Pancreas (tissue), 10 donors: ENCODE measurements around the gene THAP12. TPM values are rescaled to one million over a fixed set of nuclear protein-coding genes. Genes with fewer than 3 reads are reported as not detected.

Source experiments
- ATAC-seq, 4 donors: fragments of 200-7000 bp; cut with Tn5 transposase; one replicate each; pipeline versions ENCODE4 v1.8.0 to v1.9.1; 2020; ENCODE audit warnings: mild to moderate bottlenecking in 4 of 4, moderate library complexity in 4 of 4
- DNase-seq, 6 donors: peaks; one replicate each; pipeline ENCODE4 v3.0.0-alpha.2; 2020
- FAIRE-seq: peaks from 2 replicates; lab custom pipeline; 2012; peaks lifted over from hg19 to GRCh38; lab: Jason Lieb, UNC
- H3K27ac ChIP-seq, 4 donors: fragments of 200-600 bp; sonication (generic); 1 replicate in 3 of 4; 2 replicates in 1 of 4; pipeline versions ENCODE4 v1.5.0 to v1.8.0; 2020
- H3K27me3 ChIP-seq, 4 donors: fragments of 200-600 bp; one replicate each; pipeline ENCODE4 v1.8.0; 2021
- H3K36me3 ChIP-seq, 3 donors: fragments of 200-600 bp; sonication (generic) in 1 of 3; one replicate each; pipeline versions ENCODE4 v1.5.0 to v1.8.0; 2020 to 2021
- H3K4me1 ChIP-seq, 3 donors: fragments of 200-600 bp; one replicate each; pipeline ENCODE4 v1.8.0; 2021
- H3K4me3 ChIP-seq, 4 donors: fragments of 200-600 bp; sonication (generic) in 2 of 4; one replicate each; pipeline versions ENCODE4 v1.5.0 to v1.8.0; 2020 to 2021
- H3K9me3 ChIP-seq, 4 donors: fragments of 200-600 bp; one replicate each; pipeline ENCODE4 v1.8.0; 2021
- WGBS, 2 donors: extraction: QIAGEN DNeasy Blood & Tissue Kit; methylation state at CpG; one replicate each; pipeline ENCODE4 v1.1.7; 2013; 5-methylcytosine and 5-hydroxymethylcytosine counted together
- intact Hi-C, 3 donors: fragments of 100-400 bp; cut with DNase I; formaldehyde crosslinking; loops; one replicate each; pipeline versions ENCODE4 v1.11.1 to v1.14.2; 2022
- polyA plus RNA-seq, 2 donors: library from polyadenylated mRNA; stranded (reverse); fragments of 200-250 nt; gene quantifications; one replicate each; pipeline ENCODE4 v1.2.3, GENCODE V29; 2013
- total RNA-seq, 6 donors: library from RNA; stranded (reverse); fragmentation: NEBNext Ultra II Directional in 4 of 6; extraction: Animal tissue kit (Norgen Biotek cat#: 25700) in 4 of 6; gene quantifications; one replicate each; pipeline versions ENCODE4 v1.2.1 to v1.2.4, GENCODE V29; 2021 to 2023
- TF ChIP-seq, protein P1 (sequence below), 4 donors: fragments of 200-600 bp; sonication (generic) in 3 of 4; IDR thresholded peaks; one replicate each; pipeline versions ENCODE4 v1.5.0 to v1.8.0; 2021; ENCODE audit warnings: antibody characterized with exemption in 4 of 4
- donor health status: healthy with polysubstance abuse.
- donor health status: DM: no; HTN: no; CAD: no; lungs with moderate emphysema.
- donor health status: DM: no; HTN: no; CAD: no.
- donor health status: control.
- donor health status: control.
- donor health status: Bipolar disorder and iron deficiency.
- donor health status: DM: yes; HTN: yes; CAD: no.
- donor health status: DM: no; HTN: no; CAD: no.
- donor health status: DM: no; HTN: no; CAD: no.
- donor health status: DM: yes; HTN: yes; CAD: no.

THAP12 gene
- total and polyA plus RNA-seq, 8 donors = 19.4 to 41.7 (median 28.2) TPM

GRCh38 chr11:76391811-76392475, 11.0 kb upstream of the THAP12 start:
- DNase-seq = no peak

GRCh38 chr11:76391021-76391420, 10.1 kb upstream of the THAP12 start:
- peak in 4 of 6 donors; percentile 67 to 80 (median 77) for DNase-seq
- Histone ChIP-seq H3K27ac (peak overlapping the region; percentile 40 to 89 (median 74)), H3K36me3 (no peaks in the 10 kb centered on the region), H3K4me3 (peak overlapping the region in 1 of 4 donors; percentile 15), H3K4me1 (peaks cover 38 to 55% (median 46%) of the 10 kb centered on the region in 3 donors), H3K27me3 (no peaks in the 10 kb centered on the region), H3K9me3 (no peaks in the 10 kb centered on the region)
- FAIRE-seq = no peak
- intact Hi-C loops = no loop called here
- ATAC-seq = peak; percentile 89 to 91 (median 90)
- TF ChIP-seq, protein P1, sequence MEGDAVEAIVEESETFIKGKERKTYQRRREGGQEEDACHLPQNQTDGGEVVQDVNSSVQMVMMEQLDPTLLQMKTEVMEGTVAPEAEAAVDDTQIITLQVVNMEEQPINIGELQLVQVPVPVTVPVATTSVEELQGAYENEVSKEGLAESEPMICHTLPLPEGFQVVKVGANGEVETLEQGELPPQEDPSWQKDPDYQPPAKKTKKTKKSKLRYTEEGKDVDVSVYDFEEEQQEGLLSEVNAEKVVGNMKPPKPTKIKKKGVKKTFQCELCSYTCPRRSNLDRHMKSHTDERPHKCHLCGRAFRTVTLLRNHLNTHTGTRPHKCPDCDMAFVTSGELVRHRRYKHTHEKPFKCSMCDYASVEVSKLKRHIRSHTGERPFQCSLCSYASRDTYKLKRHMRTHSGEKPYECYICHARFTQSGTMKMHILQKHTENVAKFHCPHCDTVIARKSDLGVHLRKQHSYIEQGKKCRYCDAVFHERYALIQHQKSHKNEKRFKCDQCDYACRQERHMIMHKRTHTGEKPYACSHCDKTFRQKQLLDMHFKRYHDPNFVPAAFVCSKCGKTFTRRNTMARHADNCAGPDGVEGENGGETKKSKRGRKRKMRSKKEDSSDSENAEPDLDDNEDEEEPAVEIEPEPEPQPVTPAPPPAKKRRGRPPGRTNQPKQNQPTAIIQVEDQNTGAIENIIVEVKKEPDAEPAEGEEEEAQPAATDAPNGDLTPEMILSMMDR (IDR thresholded peaks at IDR 0.05) = no peak
- 8 to 12% methylated on average over 6 of the region's 6 CpGs for WGBS, 2 donors

More at GRCh38 chr11:76391811-76392475, 11.0 kb upstream of the THAP12 start:
- Histone ChIP-seq H3K27me3 (no peaks in the 10 kb centered on the region), H3K9me3 (no peaks in the 10 kb centered on the region), H3K36me3 (no peaks in the 10 kb centered on the region), H3K4me1 (peaks cover 33 to 46% (median 38%) of the 10 kb centered on the region in 3 donors), H3K27ac (peak overlapping the region; percentile 20 to 89 (median 58)), H3K4me3 (no peak overlapping the region)
- FAIRE-seq (no peak), ATAC-seq (peak; percentile 35 to 58 (median 40))
- intact Hi-C loops = no loop called here
- 13 to 27% methylated on average over 7 of the region's 7 CpGs for WGBS, 2 donors
- TF ChIP-seq, protein P1 (IDR thresholded peaks at IDR 0.05) = no peak

- ATAC-seq = no peak
- Histone ChIP-seq H3K27ac (peak overlapping the region in 1 of 4 donors; percentile 5), H3K36me3 (no peaks in the 10 kb centered on the region), H3K9me3 (no peaks in the 10 kb centered on the region), H3K27me3 (no peaks in the 10 kb centered on the region), H3K4me3 (no peak overlapping the region), H3K4me1 (peaks cover 38 to 76% (median 63%) of the 10 kb centered on the region in 3 donors)
- intact Hi-C loops = no loop called here
- no peak for FAIRE-seq
- TF ChIP-seq, protein P1 (IDR thresholded peaks at IDR 0.05) = no peak
- DNase-seq = no peak
- WGBS, 2 donors = 22 to 38% methylated on average over 2 of the region's 2 CpGs
These were observed 7.5 kb upstream of the THAP12 start for GRCh38 chr11:76388408-76388807.

- TF ChIP-seq, protein P1 (IDR thresholded peaks at IDR 0.05) = no peak
- WGBS, 2 donors = 23 to 27% methylated on average over 5 of the region's 5 CpGs
- FAIRE-seq (no peak), ATAC-seq (peak; percentile 50 to 66 (median 62)), DNase-seq (peak in 4 of 6 donors; percentile 77 to 91 (median 86))
- H3K9me3 ChIP-seq = no peaks in the 10 kb centered on the region
- no peaks in the 10 kb centered on the region for H3K27me3 ChIP-seq
- H3K36me3 ChIP-seq = no peaks in the 10 kb centered on the region
- peak overlapping the region; percentile 56 to 89 (median 70) for H3K27ac ChIP-seq
- H3K4me1 ChIP-seq = peaks cover 23 to 70% (median 45%) of the 10 kb centered on the region in 3 donors
- H3K4me3 ChIP-seq = no peak overlapping the region
- intact Hi-C loops = no loop called here
These were observed 5.0 kb upstream of the THAP12 start for GRCh38 chr11:76385903-76386302.

DNA sequence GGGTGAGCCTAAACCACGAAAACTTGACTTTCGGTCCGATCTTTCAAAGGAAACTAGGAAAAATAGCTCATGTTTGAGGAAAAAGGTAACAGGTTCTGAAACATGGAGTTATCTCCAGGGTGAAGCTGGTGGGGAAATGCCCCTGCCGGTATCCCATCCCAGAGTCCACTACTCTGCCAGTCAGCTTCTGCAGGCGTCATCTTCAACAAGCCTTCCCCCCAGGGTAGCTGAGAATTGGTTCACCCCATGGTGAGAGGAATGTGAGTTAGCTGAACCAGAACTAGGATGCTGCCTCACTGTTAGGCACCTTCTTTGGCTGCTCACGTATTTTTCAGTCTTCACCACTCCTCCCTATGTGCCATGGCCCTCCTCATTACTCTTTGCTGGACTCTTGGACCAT, 1.3 kb upstream of the THAP12 start:
- no peaks in the 10 kb centered on the region for H3K27me3 ChIP-seq
- peak overlapping the region in 2 of 4 donors; percentile 78 to 89 for H3K27ac ChIP-seq
- WGBS, 2 donors = 23 to 27% methylated on average over 6 of the region's 6 CpGs
- FAIRE-seq = no peak
- TF ChIP-seq, protein P1 (IDR thresholded peaks at IDR 0.05) = no peak
- no peak for DNase-seq
- peak overlapping the region; percentile 3 to 97 (median 70) for H3K4me3 ChIP-seq
- no peaks in the 10 kb centered on the region for H3K36me3 ChIP-seq
- H3K4me1 ChIP-seq = peaks cover 5 to 60% (median 40%) of the 10 kb centered on the region in 3 donors
- ATAC-seq = peak in 1 of 4 donors; percentile 1
- H3K9me3 ChIP-seq = no peaks in the 10 kb centered on the region
- intact Hi-C loops = no loop called here
